Neuronal stem cell (in vitro differentiated cells): ENCODE data around the gene PSMA6.

ENCODE experiments used
- DNase-seq: peaks from one replicate; pipeline ENCODE4 v3.0.0-alpha.2; 2013; ENCODE audit warnings: low spot score
- H2AFZ ChIP-seq: one replicate; pipeline ENCODE4 v1.6.1; 2013; ENCODE audit warnings: mild to moderate bottlenecking, low read length, inconsistent platforms
- H2AK5ac ChIP-seq: 2 replicates; pipeline ENCODE4 v1.6.1; 2013; ENCODE audit warnings: low read depth, mild to moderate bottlenecking, inconsistent platforms, low read length, moderate library complexity, mixed read lengths
- H2BK120ac ChIP-seq: 2 replicates; pipeline ENCODE4 v1.6.1; 2013; ENCODE audit warnings: low read depth, mild to moderate bottlenecking, inconsistent platforms, low read length, moderate library complexity, mixed read lengths
- H2BK12ac ChIP-seq: one replicate; pipeline ENCODE4 v1.6.1; 2013; ENCODE audit warnings: low read length, inconsistent platforms
- H2BK15ac ChIP-seq: 2 replicates; pipeline ENCODE4 v1.6.1; 2013; ENCODE audit warnings: mild to moderate bottlenecking, low read length, inconsistent platforms, mixed read lengths
- H2BK5ac ChIP-seq: one replicate; pipeline ENCODE4 v1.6.1; 2013; ENCODE audit warnings: inconsistent platforms, mild to moderate bottlenecking, low read length, moderate library complexity
- H3K14ac ChIP-seq: one replicate; pipeline ENCODE4 v1.6.1; 2013; ENCODE audit warnings: low read length, inconsistent platforms
- H3K18ac ChIP-seq: 2 replicates; pipeline ENCODE4 v1.6.1; 2013; ENCODE audit warnings: low read length, inconsistent platforms
- H3K23ac ChIP-seq: 2 replicates; pipeline ENCODE4 v1.6.1; 2013; ENCODE audit warnings: low read depth, mild to moderate bottlenecking, mixed read lengths, low read length, inconsistent platforms; ENCODE audit not compliant: poor library complexity
- H3K27ac ChIP-seq: replicated peaks from 3 replicates; pipeline ENCODE4 v1.5.1; 2013; ENCODE audit warnings: low read length, inconsistent platforms
- H3K27me3 ChIP-seq, 3 experiments: 2 replicates each; pipeline ENCODE4 v1.6.1; 2013; ENCODE audit warnings: low read length in 3 of 3, mild to moderate bottlenecking in 2 of 3, inconsistent platforms in 1 of 3, low read depth in 1 of 3, mixed read lengths in 1 of 3, moderate library complexity in 1 of 3; ENCODE audit not compliant: control insufficient read depth in 3 of 3, insufficient read depth in 3 of 3
- H3K36me3 ChIP-seq, 2 donors: replicated peaks in 1 of 2; 2 replicates each; pipeline ENCODE4 v1.6.1; 2013; ENCODE audit warnings: low read length in 2 of 2; ENCODE audit not compliant: control insufficient read depth in 2 of 2, insufficient read depth in 2 of 2
- H3K4ac ChIP-seq: 2 replicates; pipeline ENCODE4 v1.6.1; 2013; ENCODE audit warnings: inconsistent platforms, mild to moderate bottlenecking, low read length, moderate library complexity
- H3K4me1 ChIP-seq, 2 donors: 1 replicate in 1 of 2; 2 replicates in 1 of 2; pipeline ENCODE4 v1.6.1; 2013; ENCODE audit warnings: low read length in 2 of 2, low read depth in 1 of 2; ENCODE audit not compliant: control insufficient read depth in 2 of 2, insufficient read depth in 1 of 2
- H3K4me2 ChIP-seq: one replicate; pipeline ENCODE4 v1.6.1; 2013; ENCODE audit warnings: mild to moderate bottlenecking, low read length, inconsistent platforms; ENCODE audit not compliant: insufficient read depth, poor library complexity, severe bottlenecking
- H3K4me3 ChIP-seq, 2 donors: 2 replicates each; pipeline ENCODE4 v1.5.1; 2013; ENCODE audit warnings: low read length in 2 of 2, mild to moderate bottlenecking in 2 of 2, inconsistent platforms in 1 of 2, moderate library complexity in 1 of 2
- H3K79me1 ChIP-seq: one replicate; pipeline ENCODE4 v1.6.1; 2013; ENCODE audit warnings: low read depth, mild to moderate bottlenecking, inconsistent platforms, low read length, moderate library complexity
- H3K9ac ChIP-seq: one replicate; pipeline ENCODE4 v1.6.1; 2013; ENCODE audit warnings: mild to moderate bottlenecking, low read depth, low read length, inconsistent platforms; ENCODE audit not compliant: poor library complexity
- H3K9me3 ChIP-seq, 2 donors: replicated peaks in 1 of 2; 2 replicates each; pipeline versions ENCODE3 to v1.6.1; 2013; ENCODE audit warnings: low read length in 2 of 2, mild to moderate bottlenecking in 2 of 2, inconsistent platforms in 1 of 2, low read depth in 1 of 2, mixed read lengths in 1 of 2, moderate library complexity in 1 of 2; ENCODE audit not compliant: control insufficient read depth in 2 of 2, insufficient read depth in 1 of 2
- H4K8ac ChIP-seq: one replicate; pipeline ENCODE4 v1.6.1; 2013; ENCODE audit warnings: low read depth, mild to moderate bottlenecking, inconsistent platforms, low read length, moderate library complexity
- H4K91ac ChIP-seq: one replicate; pipeline ENCODE4 v1.6.1; 2013; ENCODE audit warnings: low read length, low read depth, mild to moderate bottlenecking, inconsistent platforms; ENCODE audit not compliant: poor library complexity
- WGBS, 2 donors: extraction: QIAGEN DNeasy Blood & Tissue Kit; methylation state at CpG; one replicate each; pipeline ENCODE4 v1.1.7; 2013; ENCODE audit warnings: missing lambda C conversion rate in 2 of 2, mixed read lengths in 1 of 2; ENCODE audit not compliant: insufficient read length in 2 of 2, insufficient replicate concordance in 1 of 2; ENCODE audit errors: extremely low coverage in 2 of 2; 5-methylcytosine and 5-hydroxymethylcytosine counted together

The PSMA6 gene

DNA sequence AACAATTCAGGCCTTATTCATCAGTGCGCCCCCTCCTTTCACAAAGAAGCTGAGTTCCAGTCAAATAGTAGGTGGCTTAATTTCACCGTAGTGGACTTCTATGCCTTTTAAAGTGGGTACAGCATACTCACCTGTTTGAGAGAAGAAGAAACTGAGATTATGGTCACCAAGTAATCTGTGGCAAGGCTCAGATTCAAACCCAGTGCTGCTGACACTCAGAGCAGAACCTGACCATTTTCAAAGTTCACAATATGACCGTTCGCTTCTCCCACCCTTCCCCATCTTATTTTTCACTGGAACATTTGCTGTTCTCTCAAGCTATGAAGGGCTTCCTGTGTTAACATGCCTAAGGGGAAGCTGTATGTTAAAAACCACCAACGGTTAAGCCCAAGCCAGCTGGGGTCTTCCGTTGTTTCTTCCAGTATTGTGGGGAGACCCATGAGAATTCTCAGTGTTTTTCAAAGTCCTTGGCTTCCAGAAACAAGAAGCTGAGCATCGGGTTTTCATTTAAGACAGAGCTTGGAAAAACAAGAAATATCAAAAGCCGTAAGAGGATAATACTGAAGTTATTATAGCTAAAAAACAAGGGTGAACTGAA, 6.1 kb upstream of the PSMA6 start:
- H3K79me1 ChIP-seq: no peaks in the 10 kb centered on the region
- no peak overlapping the region for H3K23ac ChIP-seq
- no peak overlapping the region for H3K14ac ChIP-seq
- H3K9me3 ChIP-seq: no peaks in the 10 kb centered on the region
- H3K4me2 ChIP-seq: no peak overlapping the region
- no peak overlapping the region for H3K4ac ChIP-seq
- H4K91ac ChIP-seq: no peak overlapping the region
- H3K27ac ChIP-seq: no peak overlapping the region
- H3K4me3 ChIP-seq: no peak overlapping the region
- H3K4me1 ChIP-seq: no peaks in the 10 kb centered on the region
- DNase-seq: no peak
- no peak overlapping the region for H2AK5ac ChIP-seq
- no peak overlapping the region for H2BK5ac ChIP-seq
- no peak overlapping the region for H3K18ac ChIP-seq
- H2AFZ ChIP-seq: no peak overlapping the region
- no CpG with 5 or more reads among the region's 8 CpGs for WGBS, 2 donors
- no peak overlapping the region for H4K8ac ChIP-seq
- no peak overlapping the region for H2BK15ac ChIP-seq
- no peaks in the 10 kb centered on the region for H3K27me3 ChIP-seq
- no peak overlapping the region for H3K9ac ChIP-seq
- peaks cover 0 to 9% of the 10 kb centered on the region in 2 donors for H3K36me3 ChIP-seq
- no peak overlapping the region for H2BK120ac ChIP-seq
- H2BK12ac ChIP-seq: no peak overlapping the region

DNA sequence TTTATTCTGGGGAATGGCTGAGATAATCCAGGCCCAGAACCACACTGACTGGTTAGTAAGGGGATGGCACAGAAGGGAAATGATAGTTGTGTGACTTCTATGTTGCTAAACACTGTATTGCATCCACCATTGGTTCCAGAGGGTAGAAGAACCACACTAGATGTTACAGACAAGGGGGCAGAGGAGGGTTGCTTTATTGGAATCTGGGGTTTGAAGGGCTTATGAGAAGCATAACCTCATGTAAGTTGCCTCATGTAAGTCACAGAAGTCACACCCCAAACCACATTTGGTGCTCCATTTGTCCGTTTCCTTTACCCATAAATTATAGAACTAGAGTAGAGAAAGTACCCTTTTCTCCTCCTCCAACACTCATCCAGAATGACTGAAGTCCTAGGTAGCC, 5.5 kb upstream of the PSMA6 start:
- no peak overlapping the region for H3K23ac ChIP-seq
- H3K18ac ChIP-seq: no peak overlapping the region
- no peak overlapping the region for H3K27ac ChIP-seq
- H3K4me1 ChIP-seq: no peaks in the 10 kb centered on the region
- no peak overlapping the region for H2AK5ac ChIP-seq
- H3K27me3 ChIP-seq: no peaks in the 10 kb centered on the region
- H3K9ac ChIP-seq: no peak overlapping the region
- H3K36me3 ChIP-seq: peaks cover 0 to 9% of the 10 kb centered on the region in 2 donors
- no peaks in the 10 kb centered on the region for H3K79me1 ChIP-seq
- no peak overlapping the region for H2BK12ac ChIP-seq
- no peak overlapping the region for H2BK120ac ChIP-seq
- no peak overlapping the region for H2BK15ac ChIP-seq
- H3K9me3 ChIP-seq: no peaks in the 10 kb centered on the region
- H4K91ac ChIP-seq: no peak overlapping the region
- H3K4me3 ChIP-seq: no peak overlapping the region
- no CpG with 5 or more reads among the region's 1 CpG for WGBS, 2 donors
- no peak overlapping the region for H2BK5ac ChIP-seq
- no peak for DNase-seq
- no peak overlapping the region for H3K14ac ChIP-seq
- no peak overlapping the region for H3K4ac ChIP-seq
- H4K8ac ChIP-seq: no peak overlapping the region
- H2AFZ ChIP-seq: no peak overlapping the region
- H3K4me2 ChIP-seq: no peak overlapping the region

DNA sequence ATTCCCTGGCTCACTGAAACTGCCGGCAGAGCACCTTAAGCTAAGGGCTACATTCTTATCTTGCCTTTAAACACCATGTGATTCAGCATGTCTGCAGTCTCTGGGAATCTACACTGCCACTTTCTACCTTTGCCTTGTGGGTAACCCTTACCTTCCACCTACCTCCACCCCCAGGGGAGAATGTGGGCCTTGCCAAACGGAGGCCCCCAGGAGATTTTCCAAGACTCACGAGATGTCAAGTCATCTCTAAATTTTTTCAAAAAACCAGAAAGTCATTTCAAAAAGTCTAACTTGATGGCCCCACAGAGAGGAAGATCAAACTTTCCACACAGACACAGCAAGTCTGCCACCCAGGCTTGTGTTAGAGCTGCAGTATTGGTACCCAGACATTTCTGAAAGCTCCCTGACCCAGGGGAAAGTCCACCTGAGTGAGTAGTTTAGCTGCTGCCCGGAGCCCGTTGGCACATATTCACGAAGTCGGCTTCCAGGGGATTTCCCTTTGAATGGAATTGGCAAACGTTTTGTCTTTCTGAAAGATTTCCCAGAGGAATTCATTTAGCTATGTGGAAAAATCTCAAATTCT, 4.7 kb upstream of the PSMA6 start:
- H3K36me3 ChIP-seq: peaks cover 0 to 4% of the 10 kb centered on the region in 2 donors
- H4K8ac ChIP-seq: no peak overlapping the region
- H2AK5ac ChIP-seq: no peak overlapping the region
- H3K27me3 ChIP-seq: no peaks in the 10 kb centered on the region
- H2BK15ac ChIP-seq: no peak overlapping the region
- H3K9me3 ChIP-seq: no peaks in the 10 kb centered on the region
- H3K4ac ChIP-seq: no peak overlapping the region
- H3K4me2 ChIP-seq: no peak overlapping the region
- no peak overlapping the region for H3K18ac ChIP-seq
- WGBS, 2 donors: no CpG with 5 or more reads among the region's 8 CpGs
- H2AFZ ChIP-seq: no peak overlapping the region
- no peak overlapping the region for H3K14ac ChIP-seq
- no peak overlapping the region for H3K4me3 ChIP-seq
- no peak for DNase-seq
- H2BK120ac ChIP-seq: no peak overlapping the region
- H3K23ac ChIP-seq: no peak overlapping the region
- H2BK12ac ChIP-seq: no peak overlapping the region
- H3K4me1 ChIP-seq: no peaks in the 10 kb centered on the region
- H2BK5ac ChIP-seq: no peak overlapping the region
- no peak overlapping the region for H3K9ac ChIP-seq
- peaks cover 2% of the 10 kb centered on the region for H3K79me1 ChIP-seq
- H4K91ac ChIP-seq: no peak overlapping the region
- no peak overlapping the region for H3K27ac ChIP-seq

DNA sequence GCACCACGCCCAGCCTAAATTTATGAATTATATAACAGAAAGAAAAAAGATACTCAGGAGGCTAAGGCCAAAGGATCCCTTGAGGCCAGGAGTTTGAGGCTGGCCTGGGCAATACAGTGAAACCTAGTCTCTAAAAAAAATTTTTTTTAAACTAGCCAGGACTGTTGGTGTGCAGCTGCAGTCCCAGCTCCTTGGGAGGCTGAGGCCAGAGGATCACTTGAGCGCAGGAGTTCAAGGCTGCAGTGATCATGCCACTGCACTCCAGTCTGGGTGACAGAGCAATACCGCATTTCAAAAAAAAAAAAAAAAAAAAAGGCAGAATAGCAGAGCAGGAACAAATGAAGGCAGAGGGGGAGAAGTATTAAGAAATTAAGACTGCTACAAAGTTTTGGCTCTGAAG, 2.6 kb upstream of the PSMA6 start:
- Histone ChIP-seq H3K79me1 (peaks cover 3% of the 10 kb centered on the region), H3K23ac (no peak overlapping the region), H4K8ac (no peak overlapping the region), H3K4ac (no peak overlapping the region), H3K18ac (no peak overlapping the region), H2BK120ac (no peak overlapping the region), H3K9ac (no peak overlapping the region), H2BK12ac (no peak overlapping the region), H2AFZ (no peak overlapping the region), H3K27ac (no peak overlapping the region), H3K4me1 (peaks cover 0 to 2% of the 10 kb centered on the region in 2 donors), H2BK15ac (no peak overlapping the region), H3K36me3 (peaks cover 0 to 10% of the 10 kb centered on the region in 2 donors), H4K91ac (no peak overlapping the region), H2AK5ac (no peak overlapping the region), H2BK5ac (no peak overlapping the region), H3K14ac (no peak overlapping the region), H3K9me3 (no peaks in the 10 kb centered on the region), H3K4me3 (no peak overlapping the region), H3K4me2 (no peak overlapping the region), H3K27me3 (no peaks in the 10 kb centered on the region)
- DNase-seq: no peak
- WGBS, 2 donors: no CpG with 5 or more reads among the region's 3 CpGs
